ENCODE measurements around the gene GNB2.

The GNB2 gene

GRCh38 chr7:100689230-100690135, 15.9 kb downstream of the GNB2 start:
- Histone ChIP-seq H4K20me1 (ENCODE audit: insufficient read depth) (no peaks in the 10 kb centered on the region), H3K4me2 (no peak overlapping the region), H3K4me3 (IDR thresholded peaks at IDR 0.05; ENCODE audit: insufficient read depth, low read depth, low read length) (no peak overlapping the region), H3K27ac (no peak overlapping the region), H3K36me3 (ENCODE audit: insufficient read depth) (no peaks in the 10 kb centered on the region; the same call in 1 of the 2 replicates), H3K79me2 (ENCODE audit: insufficient read depth, low read depth) (peaks cover 50% of the 10 kb centered on the region), H3K27me3 (ENCODE audit: insufficient read depth, low read depth) (no peaks in the 10 kb centered on the region; the same call in 1 of the 2 replicates), H2AFZ (ENCODE audit: low read depth) (no peak overlapping the region), H3K4me1 (ENCODE audit: low read depth, poor library complexity, severe bottlenecking) (peaks cover 16% of the 10 kb centered on the region), H3K9ac (no peak overlapping the region)
- TF ChIP-seq CTCF (conservative IDR thresholded peaks at IDR 0.05; ENCODE audit: low read depth, low read length) = no peak

- Histone ChIP-seq H3K4me2 (peak overlapping the region; percentile 75), H3K9ac (no peak overlapping the region; the same call in 1 of the 2 replicates), H3K36me3 (ENCODE audit: insufficient read depth) (no peaks in the 10 kb centered on the region; the same call in 1 of the 2 replicates), H2AFZ (ENCODE audit: low read depth) (no peak overlapping the region), H3K27me3 (ENCODE audit: insufficient read depth, low read depth) (peaks cover 22% of the 10 kb centered on the region), H3K79me2 (ENCODE audit: insufficient read depth, low read depth) (peaks cover 50% of the 10 kb centered on the region), H3K4me3 (IDR thresholded peaks at IDR 0.05; ENCODE audit: insufficient read depth, low read depth, low read length) (no peak overlapping the region), H4K20me1 (ENCODE audit: insufficient read depth) (no peaks in the 10 kb centered on the region), H3K27ac (no peak overlapping the region), H3K4me1 (ENCODE audit: low read depth, poor library complexity, severe bottlenecking) (peaks cover 30% of the 10 kb centered on the region)
- peak; percentile 49; the same call in 1 of the 2 replicates for TF ChIP-seq CTCF (conservative IDR thresholded peaks at IDR 0.05; ENCODE audit: low read depth, low read length)
Observed at GRCh38 chr7:100691676-100692577, 18.4 kb downstream of the GNB2 start.

GRCh38 chr7:100692578-100692961, 19.0 kb downstream of the GNB2 start:
- no peak for TF ChIP-seq CTCF (conservative IDR thresholded peaks at IDR 0.05; ENCODE audit: low read depth, low read length)
- H3K79me2 ChIP-seq (ENCODE audit: insufficient read depth, low read depth) = peaks cover 50% of the 10 kb centered on the region
- no peak overlapping the region for H3K27ac ChIP-seq
- no peak overlapping the region for H3K4me3 ChIP-seq (IDR thresholded peaks at IDR 0.05; ENCODE audit: insufficient read depth, low read depth, low read length)
- no peak overlapping the region; the same call in 1 of the 2 replicates for H3K9ac ChIP-seq
- H3K27me3 ChIP-seq (ENCODE audit: insufficient read depth, low read depth) = peaks cover 28% of the 10 kb centered on the region
- H2AFZ ChIP-seq (ENCODE audit: low read depth) = no peak overlapping the region
- no peaks in the 10 kb centered on the region for H4K20me1 ChIP-seq (ENCODE audit: insufficient read depth)
- H3K4me1 ChIP-seq (ENCODE audit: low read depth, poor library complexity, severe bottlenecking) = peaks cover 30% of the 10 kb centered on the region
- no peaks in the 10 kb centered on the region; the same call in 1 of the 2 replicates for H3K36me3 ChIP-seq (ENCODE audit: insufficient read depth)
- H3K4me2 ChIP-seq = peak overlapping the region; percentile 75

GRCh38 chr7:100693312-100694097, 20.0 kb downstream of the GNB2 start:
- no peaks in the 10 kb centered on the region for H3K36me3 ChIP-seq (ENCODE audit: insufficient read depth)
- peaks cover 30% of the 10 kb centered on the region for H3K4me1 ChIP-seq (ENCODE audit: low read depth, poor library complexity, severe bottlenecking)
- peak overlapping the region; percentile 82 for H3K9ac ChIP-seq
- H3K27me3 ChIP-seq (ENCODE audit: insufficient read depth, low read depth) = peaks cover 38% of the 10 kb centered on the region
- peaks cover 48% of the 10 kb centered on the region for H3K79me2 ChIP-seq (ENCODE audit: insufficient read depth, low read depth)
- H3K4me3 ChIP-seq (IDR thresholded peaks at IDR 0.05; ENCODE audit: insufficient read depth, low read depth, low read length) = no peak overlapping the region
- no peak for TF ChIP-seq CTCF (conservative IDR thresholded peaks at IDR 0.05; ENCODE audit: low read depth, low read length)
- H3K4me2 ChIP-seq = peak overlapping the region; percentile 75
- H2AFZ ChIP-seq (ENCODE audit: low read depth) = peak overlapping the region; percentile 50
- H4K20me1 ChIP-seq (ENCODE audit: insufficient read depth) = no peaks in the 10 kb centered on the region
- peak overlapping the region; percentile 17; the same call in 1 of the 2 replicates for H3K27ac ChIP-seq

Measured in KMS-11 (cell line).